Measurements from ENCODE around the gene BCAM.
"Not testable (repeated sequence)": the region's sequence is repeated elsewhere in the genome, so short reads cannot be mapped to it uniquely, and the experiment has no call there.

BCAM gene

DNA sequence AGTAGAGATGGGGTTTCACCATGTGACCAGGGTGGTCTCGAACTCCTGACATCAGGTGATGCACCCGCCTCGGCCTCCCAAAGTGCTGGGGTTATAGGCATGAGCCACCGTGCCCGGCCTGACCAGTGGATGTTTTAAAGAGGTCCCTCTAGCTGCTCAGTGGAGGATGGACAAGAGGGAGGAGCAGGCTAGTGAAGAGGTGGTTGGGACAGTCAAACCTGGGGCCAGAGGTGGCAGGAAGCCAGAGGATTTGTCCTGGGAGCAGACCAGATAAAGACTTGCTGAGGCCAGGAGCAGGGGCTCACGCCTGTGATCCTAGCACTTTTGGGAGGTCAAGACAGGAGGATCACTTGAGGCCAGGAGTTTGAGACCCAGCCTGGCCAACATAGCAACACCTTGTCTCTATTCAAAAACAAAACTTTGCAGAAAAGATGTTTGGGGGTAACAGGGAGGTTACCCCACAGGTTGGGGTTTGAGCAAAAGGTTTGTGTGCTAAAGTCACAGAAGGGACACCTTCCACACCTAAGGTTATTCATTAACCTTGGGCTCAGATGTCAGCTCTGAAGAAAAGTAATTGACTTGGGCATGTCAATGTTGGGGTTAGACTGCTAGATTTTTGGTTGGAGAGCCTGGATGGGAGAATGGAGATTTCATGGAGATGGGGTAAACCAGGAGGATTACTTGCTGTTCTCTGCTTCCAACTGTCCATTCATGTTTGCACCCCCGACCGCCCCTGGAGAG is 9.0 kb downstream of the BCAM start:
- no peak for DNase-seq (ENCODE audit: low spot score)

DNA sequence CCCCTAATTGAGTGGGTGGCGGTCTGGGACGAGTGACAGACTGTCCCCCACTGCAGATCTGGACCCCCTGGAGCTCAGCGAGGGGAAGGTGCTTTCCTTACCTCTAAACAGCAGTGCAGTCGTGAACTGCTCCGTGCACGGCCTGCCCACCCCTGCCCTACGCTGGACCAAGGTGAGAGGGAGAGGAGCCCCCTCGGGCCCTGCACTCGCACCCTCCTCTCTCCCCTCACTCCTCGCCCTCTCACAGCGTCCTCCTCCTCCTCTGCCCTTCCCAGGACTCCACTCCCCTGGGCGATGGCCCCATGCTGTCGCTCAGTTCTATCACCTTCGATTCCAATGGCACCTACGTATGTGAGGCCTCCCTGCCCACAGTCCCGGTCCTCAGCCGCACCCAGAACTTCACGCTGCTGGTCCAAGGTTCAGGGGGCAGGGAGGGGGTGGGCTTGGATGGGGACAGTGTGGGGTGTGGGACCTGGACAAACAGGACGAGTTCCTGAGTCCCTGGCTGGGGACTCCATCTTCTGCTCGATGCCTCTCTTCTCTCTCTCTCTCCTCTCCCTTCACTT is 9.6 kb downstream of the BCAM start:
- no peak for DNase-seq (ENCODE audit: low spot score)

DNA sequence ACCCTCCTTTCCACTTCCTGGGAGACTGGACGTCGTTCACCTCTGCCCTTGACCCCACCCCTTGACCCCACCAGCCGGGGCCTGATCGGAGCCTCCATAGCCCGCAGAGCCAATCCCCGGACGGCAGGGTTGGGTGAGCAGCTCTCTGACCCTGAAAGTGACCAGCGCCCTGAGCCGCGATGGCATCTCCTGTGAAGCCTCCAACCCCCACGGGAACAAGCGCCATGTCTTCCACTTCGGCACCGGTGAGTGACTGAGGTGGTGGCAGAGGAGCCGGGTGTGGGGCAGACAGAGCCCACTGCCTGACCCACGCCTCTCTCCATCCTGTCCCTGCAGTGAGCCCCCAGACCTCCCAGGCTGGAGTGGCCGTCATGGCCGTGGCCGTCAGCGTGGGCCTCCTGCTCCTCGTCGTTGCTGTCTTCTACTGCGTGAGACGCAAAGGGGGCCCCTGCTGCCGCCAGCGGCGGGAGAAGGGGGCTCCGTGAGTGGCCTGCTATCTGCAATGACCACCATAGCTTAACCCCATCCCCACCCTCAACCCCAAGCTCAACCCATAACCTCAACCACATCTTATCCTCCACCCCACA is 10.4 kb downstream of the BCAM start:
- DNase-seq (ENCODE audit: low spot score) = no peak

DNA sequence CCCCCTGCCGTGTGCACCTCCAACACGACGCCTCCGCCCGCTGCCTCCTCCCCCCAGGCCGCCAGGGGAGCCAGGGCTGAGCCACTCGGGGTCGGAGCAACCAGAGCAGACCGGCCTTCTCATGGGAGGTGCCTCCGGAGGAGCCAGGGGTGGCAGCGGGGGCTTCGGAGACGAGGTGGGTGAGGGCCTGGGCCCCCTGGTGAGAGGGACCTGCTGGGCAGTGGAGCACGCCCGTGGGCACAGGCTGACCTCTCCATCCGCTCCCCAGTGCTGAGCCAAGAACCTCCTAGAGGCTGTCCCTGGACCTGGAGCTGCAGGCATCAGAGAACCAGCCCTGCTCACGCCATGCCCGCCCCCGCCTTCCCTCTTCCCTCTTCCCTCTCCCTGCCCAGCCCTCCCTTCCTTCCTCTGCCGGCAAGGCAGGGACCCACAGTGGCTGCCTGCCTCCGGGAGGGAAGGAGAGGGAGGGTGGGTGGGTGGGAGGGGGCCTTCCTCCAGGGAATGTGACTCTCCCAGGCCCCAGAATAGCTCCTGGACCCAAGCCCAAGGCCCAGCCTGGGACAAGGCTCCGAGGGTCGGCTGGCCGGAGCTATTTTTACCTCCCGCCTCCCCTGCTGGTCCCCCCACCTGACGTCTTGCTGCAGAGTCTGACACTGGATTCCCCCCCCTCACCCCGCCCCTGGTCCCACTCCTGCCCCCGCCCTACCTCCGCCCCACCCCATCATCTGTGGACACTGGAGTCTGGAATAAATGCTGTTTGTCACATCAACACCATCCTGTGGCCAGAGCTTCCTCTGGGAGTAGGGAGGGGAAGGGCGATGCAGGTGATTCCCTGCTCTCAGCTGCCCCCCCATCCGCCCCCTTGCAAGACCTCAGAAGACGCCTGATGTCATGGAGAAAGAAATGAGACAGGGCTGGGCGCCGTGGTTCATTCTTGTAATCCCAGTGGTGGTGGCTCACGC is 12.0 kb downstream of the BCAM start:
- DNase-seq (ENCODE audit: low spot score) = no peak

DNA sequence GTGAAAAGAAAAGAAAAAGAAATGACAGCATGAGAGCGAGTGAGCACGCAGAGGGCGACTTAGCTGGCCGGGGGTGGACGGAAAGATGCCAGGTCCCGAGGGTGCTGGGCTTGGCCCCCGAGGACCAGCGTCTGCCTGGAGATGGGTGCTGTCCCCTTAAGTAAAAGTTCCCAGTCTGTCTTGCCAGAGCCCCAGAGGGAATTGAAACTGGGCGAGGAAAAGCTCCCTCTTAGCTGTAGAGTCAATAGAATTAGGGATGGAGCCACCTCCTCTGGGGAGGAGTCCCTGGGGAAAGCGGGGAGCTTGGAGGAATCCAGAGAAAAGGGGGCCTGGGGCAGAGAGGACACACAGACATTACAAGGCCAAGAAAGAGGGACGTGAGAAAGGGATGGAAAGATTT is 13.3 kb downstream of the BCAM start:
- no peak for DNase-seq (ENCODE audit: low spot score)

DNA sequence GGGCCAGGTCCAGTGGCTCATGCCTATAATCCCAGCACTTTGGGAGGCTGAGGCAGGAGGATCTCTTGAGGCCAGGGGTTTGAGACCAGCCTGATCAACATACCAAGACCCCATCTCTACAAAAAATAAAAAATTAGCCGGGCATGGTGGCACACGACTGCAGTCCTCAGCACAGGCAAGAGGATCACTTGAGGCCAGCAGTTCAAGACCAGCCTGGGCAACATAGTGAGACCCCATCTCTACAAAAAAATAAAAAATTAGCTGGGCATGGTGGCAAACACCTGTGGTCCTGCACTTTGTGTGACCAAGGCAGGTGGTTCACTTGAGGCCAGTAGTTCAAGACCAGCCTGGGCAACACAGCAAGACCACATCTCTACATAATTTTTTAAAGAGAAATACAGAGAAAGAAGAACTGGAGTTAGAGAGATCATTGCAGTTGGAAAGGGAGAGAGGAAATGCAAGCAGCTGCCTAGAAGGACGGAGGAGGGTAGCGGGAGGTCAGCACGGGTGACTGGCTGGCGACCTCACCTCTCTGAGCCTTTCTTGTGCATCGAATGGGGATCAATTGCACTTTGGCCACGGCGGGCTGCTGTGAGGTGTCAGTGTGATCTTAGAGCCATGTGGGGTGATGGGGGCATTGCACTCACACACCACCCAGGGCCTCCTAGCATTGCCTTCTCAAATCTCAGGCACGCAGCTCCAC is 13.9 kb downstream of the BCAM start:
- DNase-seq (ENCODE audit: low spot score) = no peak

DNA sequence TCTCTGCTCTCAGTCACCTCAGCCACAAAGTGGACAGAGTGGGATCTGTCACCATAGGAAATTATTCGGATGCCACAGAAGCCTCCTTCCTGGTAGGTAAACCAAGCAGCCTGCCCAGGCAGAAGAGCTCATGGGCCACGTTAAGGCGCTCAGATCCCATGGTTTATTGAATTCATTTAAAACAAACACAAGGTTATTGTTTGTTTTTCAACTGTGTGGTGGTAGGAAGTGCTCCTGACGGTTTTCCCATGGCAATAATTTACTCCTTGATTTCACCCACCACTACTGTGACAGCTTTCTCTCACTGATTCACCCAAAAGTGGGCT is 14.4 kb downstream of the BCAM start:
- DNase-seq (ENCODE audit: low spot score) = no peak

DNA sequence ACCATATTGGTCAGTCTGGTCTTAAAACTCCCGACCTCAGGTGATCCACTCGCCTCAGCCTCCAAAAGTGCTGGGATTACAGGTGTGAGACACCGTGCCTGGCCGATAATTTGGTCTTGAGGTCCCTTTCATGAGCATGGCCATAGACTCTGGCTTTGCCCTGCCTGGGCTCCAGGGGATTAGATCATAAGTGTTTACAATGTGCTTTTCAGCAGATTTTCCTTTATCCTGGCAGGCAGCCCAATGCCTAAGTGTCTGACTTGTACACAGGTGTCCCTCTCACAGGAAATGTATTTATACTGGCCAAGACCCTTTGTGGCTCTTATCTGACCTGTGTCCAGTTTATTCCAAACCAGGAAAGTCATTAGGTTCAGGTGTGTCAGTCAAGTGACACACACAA is 15.9 kb downstream of the BCAM start:
- no peak for DNase-seq (ENCODE audit: low spot score)

DNA sequence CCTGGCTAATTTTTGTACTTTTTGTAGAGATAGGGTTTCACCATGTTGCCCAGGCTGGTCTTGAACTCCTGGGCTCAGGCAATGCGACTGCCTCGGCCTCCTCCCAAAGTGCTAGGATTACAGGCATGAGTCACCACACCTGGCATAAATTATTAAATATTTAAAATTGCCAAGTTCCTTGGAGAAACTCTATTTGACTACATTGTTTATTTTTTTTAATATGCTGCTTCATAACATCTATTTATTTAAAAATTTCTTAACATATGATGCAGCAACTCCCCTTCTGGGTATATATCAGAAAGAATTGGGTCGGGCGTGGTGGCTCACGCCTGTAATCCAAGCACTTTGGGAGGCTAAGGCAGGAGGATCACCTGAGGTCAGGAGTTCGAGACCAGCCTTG is 24.0 kb downstream of the BCAM start:
- DNase-seq (ENCODE audit: low spot score) = not testable (repeated sequence)

DNA sequence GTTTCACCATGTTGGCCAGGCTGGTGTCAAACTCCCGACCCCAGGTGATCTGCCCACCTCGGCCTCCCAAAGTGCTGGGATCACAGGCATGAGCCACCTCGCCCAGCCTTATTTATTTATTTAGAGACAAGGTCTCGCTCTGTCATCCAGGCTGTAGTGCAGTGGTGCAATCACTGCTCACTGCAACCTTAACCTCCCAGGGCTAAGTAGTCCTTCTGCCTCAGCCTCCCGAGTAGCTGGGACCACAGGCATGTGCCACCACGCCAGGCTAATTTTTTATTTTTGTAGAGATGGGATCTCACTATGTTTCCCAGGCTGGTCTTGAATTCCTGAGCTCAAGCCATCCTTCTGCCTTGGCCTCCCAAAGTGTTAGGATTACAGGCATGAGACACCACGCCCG is 25.5 kb downstream of the BCAM start:
- DNase-seq (ENCODE audit: low spot score) = not testable (repeated sequence)

DNA sequence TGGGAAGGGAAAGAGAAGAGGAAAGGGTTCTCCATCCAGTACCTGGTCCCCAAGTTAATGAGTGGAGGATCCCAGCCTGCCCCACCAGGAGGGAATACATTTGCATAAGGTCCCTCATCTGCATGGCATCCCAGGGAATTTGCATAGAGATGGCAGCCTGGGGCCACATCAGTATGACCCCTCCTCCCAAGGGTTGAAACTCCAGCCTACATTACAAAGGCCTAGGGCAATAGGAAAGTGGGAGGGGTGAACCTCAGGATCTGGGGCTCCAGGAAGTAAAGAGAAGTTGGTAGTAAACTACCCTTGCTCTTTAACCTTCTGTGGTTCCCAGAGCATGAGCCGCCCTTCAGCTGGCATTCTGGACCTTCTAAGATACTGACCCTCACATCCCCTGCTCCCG is 30.4 kb downstream of the BCAM start:
- DNase-seq (ENCODE audit: low spot score) = no peak

DNA sequence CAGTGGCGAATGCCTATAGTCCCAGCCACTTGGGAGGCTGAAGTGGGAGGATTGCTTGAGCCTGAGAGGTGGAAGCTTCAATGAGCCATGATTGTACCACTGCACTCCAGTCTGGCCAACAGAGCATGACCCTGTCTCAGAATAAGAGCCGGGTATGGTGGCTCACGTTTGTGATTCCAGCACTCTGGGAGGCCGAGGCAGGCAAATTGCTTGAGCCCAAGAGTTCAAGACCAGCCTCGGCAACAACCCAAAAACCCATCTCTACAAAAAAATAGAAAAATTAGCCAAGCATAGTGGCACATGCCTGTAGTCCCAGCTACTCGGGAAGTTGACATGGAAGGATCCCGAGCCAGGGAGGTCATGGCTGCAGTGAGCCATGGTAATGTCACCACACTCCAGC is 31.9 kb downstream of the BCAM start:
- DNase-seq (ENCODE audit: low spot score) = no peak

DNA sequence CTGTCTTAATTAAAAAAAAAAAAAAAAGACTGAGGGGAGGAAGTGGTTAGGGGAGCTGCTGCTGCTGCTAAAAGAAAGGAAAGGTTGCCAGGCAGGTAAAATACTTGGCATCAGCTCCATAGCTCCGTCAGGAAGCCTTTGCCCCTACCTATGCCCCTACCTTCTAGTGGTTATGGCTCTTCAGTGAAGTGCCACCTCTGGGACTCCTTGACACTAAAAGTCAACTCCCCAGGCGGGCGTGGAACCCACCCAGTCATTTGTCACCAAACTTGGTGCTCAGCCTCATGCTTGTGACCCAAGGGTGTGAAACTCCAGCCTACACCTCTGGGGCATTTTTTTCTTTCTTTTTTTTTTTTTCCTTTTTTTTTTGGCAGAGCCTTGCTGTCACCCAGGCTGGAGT is 32.3 kb downstream of the BCAM start:
- no peak for DNase-seq (ENCODE audit: low spot score)

DNA sequence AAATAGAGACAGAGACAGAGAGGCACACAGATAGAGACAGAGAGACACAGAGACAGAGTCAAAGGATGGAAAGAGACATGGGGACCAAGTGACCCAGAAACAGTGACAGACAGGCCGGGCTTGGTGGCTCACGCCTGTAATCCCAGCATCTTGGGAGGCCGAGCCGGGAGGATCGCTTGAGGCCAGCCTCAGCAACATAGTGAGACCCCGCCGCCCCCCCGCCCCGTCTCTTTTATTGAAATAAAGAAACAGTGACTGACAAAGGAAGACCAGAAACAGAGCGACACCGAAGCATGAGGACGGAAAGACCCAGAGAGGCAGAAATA is 36.3 kb downstream of the BCAM start:
- no peak for DNase-seq (ENCODE audit: low spot score)

DNA sequence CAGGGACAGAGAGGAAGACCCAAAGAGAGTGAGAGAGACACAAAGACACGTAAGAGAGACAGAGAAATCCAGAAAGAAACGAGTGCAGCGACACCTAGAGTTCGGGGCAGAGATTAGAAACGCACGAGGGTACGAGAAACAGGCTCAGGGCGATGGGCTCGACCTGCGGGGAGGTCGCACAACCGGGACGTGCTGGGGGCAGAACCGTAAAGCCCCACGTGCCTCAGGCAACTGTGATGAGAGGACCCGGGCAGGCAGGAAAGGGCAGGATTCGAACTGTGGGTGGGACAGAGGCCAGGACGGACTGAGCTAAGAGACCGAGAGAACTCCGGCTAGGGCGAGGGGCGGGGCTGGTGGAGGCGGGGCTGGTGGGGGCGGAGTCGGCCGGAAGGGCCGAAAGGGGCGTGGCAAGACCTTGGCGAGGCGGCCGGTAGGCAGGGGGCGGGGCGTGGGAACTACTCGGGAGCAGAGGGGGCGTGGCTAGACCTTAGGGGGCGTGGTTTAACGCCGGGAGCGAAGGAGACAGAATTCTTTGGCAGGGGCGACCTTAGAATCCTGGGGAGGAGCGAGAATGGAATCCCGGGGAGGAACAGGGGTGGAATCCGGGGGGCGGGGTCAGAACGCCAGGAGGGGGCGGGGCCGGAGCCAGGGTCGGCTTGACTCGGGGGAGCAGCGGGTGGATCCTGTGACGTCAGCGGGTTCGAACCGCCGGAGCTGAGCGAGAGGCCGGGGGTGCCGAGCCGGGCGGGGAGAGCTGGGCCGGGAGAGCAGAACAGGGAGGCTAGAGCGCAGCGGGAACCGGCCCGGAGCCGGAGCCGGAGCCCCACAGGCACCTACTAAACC is 36.9 kb downstream of the BCAM start, which contains the start of gene NECTIN2:
Gene NECTIN2, plus strand, starts transcription at position 686 of the 843 bp plus-strand sequence. CDS start 229 bp downstream, outside the sequence.
- DNase-seq (ENCODE audit: low spot score) = peak; percentile 96

DNA sequence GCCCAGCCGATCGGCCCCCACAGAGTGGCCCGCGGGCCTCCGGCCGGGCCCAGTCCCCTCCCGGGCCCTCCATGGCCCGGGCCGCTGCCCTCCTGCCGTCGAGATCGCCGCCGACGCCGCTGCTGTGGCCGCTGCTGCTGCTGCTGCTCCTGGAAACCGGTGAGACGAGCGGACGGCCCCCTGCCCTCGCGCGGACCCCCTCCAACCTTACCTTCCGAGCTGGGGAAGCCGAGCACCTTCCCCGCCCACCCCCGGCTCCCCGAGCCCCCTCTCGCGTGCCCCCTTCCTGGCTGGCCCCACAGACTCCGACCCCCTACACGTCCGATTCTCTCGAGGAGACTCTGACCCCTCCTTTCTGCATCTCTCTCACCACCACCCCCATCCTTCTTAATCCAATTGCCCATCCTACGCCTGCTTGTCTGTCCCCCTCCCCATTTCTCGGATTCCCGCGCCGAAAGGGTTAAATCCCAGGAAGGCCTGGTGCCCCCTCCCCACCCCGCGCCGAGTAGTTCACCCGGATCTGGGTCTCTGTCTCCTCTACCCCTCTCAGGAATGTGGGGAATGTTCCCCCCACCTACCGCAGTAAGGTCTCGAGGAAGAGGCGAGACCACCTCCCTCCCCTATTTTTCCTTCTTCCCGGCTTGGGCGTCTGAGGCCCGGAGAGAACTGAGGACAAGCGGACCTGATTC is 37.7 kb downstream of the BCAM start:
- no peak for DNase-seq (ENCODE audit: low spot score)

DNA sequence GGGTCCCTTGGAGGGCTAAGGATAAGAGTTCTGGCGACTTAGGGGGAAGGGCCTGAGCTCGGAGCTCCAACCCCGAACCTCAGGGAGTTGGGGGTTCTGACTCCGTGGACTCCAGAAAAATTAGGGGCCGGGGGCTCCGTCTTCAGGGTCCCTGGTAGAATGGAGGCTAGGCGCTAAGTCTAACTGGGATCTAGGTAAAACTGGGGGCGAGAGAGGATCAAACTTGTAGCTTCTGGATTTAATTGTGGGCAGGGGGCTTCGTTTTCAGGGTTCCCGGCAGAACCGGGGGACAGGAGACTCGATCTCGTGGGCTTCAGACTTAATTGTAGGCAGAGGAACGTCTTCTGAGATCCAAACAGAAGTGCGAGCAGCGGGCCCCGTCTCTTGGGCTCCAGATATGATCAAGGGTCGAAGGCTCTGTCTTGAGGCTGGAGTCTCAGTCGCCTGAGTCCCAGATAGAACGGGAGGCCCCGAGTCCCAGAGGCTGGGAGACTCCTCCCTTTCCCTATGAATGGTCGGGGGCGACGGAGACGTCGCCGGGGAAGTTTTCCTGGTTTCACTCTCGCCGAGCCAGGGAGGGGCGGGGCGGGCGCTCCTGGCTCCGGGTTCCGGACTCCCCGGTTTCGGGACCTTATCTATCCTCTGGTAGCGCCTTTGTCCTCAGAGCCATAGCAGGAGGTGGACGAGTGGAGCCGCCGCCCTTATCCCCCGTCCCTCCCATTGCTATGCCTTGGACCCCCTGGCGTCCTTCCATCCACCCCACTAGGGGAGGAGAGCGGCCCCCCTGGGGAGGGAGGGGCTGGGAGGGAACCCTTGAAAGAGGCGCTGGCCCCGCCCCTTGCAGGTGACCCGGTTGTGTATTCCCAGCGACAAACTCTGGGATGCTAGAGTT is 38.5 kb downstream of the BCAM start:
- no peak for DNase-seq (ENCODE audit: low spot score)

DNA sequence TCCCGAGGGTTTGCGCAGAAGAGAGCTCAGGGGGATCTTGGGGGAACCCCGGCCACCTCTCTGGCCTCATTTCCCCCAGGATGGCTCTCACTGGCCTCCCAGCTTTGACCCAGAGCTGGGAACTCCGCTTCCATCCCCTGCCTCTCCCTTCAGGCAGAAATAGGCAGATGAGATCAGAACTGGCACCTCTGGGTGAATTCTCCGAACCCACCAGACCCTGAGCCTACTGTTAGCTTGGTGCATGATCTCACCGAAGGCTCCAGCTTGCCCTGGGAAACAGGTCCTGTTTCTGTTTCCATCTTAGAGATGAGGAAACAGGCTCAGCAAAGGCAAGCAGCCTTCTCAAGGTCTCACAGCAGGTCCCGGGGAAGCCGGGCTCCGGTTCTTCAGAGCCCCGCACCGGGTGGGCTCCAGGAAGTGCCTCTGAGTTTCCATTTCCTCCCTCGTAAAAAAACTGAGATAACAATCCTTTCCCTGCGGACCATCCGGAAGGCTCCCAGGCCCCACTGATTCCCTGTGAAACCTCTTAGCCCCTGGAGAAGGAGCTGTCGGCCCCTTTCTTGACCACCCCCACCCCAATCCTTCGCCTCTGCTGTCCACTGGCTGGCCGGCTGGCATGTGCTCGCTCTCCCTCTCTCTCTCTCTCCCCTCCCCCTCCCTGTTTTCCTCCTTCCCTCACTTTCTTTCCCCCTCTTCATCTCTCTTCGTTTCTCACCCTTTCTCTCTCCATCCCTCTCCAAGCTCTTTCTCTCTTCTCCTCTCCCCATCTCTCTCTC is 39.3 kb downstream of the BCAM start:
- DNase-seq (ENCODE audit: low spot score) = no peak
